ENCODE results near the gene C1orf35. TPM values are rescaled to one million over a fixed set of nuclear protein-coding genes. Genes with fewer than 3 reads are reported as not detected.
"Not testable (repeated sequence)": the region's sequence is repeated elsewhere in the genome, so short reads cannot be mapped to it uniquely, and the experiment has no call there.

Gene C1orf35
- total RNA-seq, 2 donors from 2014 or later = 4.5 to 4.9 TPM

DNA sequence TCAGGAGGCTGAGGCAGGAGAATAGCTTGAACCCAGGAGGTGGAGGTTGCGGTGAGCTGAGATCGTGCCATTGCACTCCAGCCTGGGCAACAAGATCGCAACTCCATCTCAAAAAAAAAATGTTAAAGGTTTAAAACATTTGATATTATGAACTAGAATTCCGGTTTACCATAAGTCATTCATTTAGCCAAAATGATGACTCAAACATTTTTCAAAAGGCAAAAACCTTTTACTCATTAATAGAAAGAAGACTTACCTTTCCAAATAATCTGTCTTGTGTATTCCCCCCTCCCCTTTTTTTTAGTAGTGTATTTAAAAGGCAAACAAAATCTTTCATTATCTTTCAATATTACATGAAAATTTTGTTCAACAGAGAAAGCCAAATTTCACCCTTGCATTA is 14.2 kb upstream of the C1orf35 start:
- TF ChIP-seq, protein P1, sequence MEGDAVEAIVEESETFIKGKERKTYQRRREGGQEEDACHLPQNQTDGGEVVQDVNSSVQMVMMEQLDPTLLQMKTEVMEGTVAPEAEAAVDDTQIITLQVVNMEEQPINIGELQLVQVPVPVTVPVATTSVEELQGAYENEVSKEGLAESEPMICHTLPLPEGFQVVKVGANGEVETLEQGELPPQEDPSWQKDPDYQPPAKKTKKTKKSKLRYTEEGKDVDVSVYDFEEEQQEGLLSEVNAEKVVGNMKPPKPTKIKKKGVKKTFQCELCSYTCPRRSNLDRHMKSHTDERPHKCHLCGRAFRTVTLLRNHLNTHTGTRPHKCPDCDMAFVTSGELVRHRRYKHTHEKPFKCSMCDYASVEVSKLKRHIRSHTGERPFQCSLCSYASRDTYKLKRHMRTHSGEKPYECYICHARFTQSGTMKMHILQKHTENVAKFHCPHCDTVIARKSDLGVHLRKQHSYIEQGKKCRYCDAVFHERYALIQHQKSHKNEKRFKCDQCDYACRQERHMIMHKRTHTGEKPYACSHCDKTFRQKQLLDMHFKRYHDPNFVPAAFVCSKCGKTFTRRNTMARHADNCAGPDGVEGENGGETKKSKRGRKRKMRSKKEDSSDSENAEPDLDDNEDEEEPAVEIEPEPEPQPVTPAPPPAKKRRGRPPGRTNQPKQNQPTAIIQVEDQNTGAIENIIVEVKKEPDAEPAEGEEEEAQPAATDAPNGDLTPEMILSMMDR (IDR thresholded peaks at IDR 0.05) = no peak
- Histone ChIP-seq H3K9me3 (no peaks in the 10 kb centered on the region), H3K27me3 (no peaks in the 10 kb centered on the region), H3K27ac (no peak overlapping the region), H3K4me3 (no peak overlapping the region), H3K4me1 (no peaks in the 10 kb centered on the region), H3K36me3 (no peaks in the 10 kb centered on the region)
- DNase-seq (ENCODE audit: low spot score) = no peak

DNA sequence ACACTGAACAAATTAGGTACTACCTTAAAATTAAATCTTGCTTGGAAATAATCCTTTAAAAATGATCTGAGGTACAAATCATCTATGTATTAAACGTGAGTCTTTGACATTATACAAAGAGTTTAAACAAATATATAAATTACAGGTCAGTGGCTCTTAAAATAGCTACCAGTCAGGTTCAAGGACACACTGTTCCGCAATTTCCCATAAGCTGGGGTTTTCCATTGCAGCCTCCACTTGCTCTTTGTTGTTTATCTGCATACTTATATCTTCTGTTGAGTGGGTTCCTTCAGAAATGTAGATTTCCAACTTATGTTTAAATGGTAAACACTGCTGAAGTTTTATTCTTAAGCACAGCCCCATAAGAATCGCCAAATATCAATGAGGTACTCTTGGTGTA is 11.7 kb upstream of the C1orf35 start:
- Histone ChIP-seq H3K36me3 (no peaks in the 10 kb centered on the region), H3K4me3 (no peak overlapping the region), H3K4me1 (peaks cover 0 to 7% of the 10 kb centered on the region in 2 donors), H3K27ac (no peak overlapping the region), H3K27me3 (no peaks in the 10 kb centered on the region), H3K9me3 (no peaks in the 10 kb centered on the region)
- TF ChIP-seq, protein P1 (IDR thresholded peaks at IDR 0.05) = no peak
- DNase-seq (ENCODE audit: low spot score) = no peak

DNA sequence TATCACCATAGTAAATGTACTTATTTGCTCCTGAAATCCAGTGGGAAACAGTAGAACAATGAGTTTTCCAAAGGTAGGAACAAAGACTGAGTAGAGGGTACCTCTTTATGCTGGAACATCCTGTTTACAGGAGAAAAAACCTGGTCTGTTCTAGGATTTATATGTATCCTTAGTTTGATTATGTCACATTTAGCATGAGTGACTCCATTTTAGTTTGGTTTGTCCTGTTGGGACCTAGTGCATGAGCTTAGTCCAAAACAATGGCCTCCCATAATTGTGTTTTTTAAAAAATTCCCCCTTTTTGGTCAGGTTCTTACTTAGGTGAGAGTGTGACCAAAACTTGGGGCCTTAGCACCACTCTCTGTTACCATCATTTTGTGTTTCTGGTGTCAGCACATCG is 9.5 kb upstream of the C1orf35 start:
- no peak overlapping the region for H3K27ac ChIP-seq
- H3K4me1 ChIP-seq = peaks cover 0 to 20% of the 10 kb centered on the region in 2 donors
- H3K9me3 ChIP-seq = no peaks in the 10 kb centered on the region
- H3K27me3 ChIP-seq = no peaks in the 10 kb centered on the region
- no peak overlapping the region for H3K4me3 ChIP-seq
- H3K36me3 ChIP-seq = peaks cover 1% of the 10 kb centered on the region
- no peak for DNase-seq (ENCODE audit: low spot score)
- TF ChIP-seq, protein P1 (IDR thresholded peaks at IDR 0.05) = no peak

DNA sequence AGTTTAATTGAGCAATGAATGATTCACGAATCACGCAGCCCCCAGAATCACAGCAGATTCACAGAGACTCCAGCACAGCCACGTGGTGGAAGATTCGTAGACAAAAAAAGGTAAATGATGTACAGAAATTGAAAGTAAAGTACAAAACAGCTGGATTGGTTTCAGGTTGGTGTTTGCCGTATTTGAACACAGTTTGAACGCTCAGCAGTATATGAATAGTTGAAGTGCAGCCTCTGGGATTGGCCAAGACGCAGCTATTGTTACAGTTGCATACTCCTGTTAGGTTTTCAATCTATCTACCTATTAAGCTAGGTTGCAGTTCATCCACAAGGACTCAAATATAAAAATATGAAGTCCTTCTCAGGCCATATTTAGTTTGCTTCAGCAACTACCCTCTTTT is 9.0 kb upstream of the C1orf35 start:
- DNase-seq (ENCODE audit: low spot score) = no peak
- TF ChIP-seq, protein P1 (IDR thresholded peaks at IDR 0.05) = no peak

DNA sequence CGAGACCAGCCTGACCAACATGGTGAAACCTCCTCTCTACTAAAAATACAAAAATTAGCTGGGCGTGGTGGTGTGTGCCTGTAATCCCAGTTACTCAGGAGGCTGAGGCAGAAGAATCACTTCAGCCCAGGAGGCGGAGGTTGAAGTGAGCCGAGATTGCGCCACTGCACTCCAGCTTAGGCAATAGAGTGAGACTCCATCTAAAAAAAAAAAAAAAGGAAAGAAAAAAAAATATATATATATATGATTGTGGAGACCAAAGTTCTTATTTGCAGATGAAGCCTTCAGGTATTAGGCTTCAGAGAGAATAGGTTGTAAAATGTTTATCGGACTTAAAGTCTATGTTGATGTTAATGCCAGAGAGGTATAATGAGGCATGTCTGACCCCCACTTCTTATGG is 8.2 kb upstream of the C1orf35 start:
- not testable (repeated sequence) for H3K4me3 ChIP-seq; H3K27me3 ChIP-seq; H3K36me3 ChIP-seq; DNase-seq (ENCODE audit: low spot score); H3K27ac ChIP-seq; H3K9me3 ChIP-seq
- peaks cover 0 to 20% of the 10 kb centered on the region in 2 donors for H3K4me1 ChIP-seq

More for the DNA sequence above, 9.0 kb upstream of the C1orf35 start:
- H3K4me3 ChIP-seq = no peak overlapping the region
- peaks cover 0 to 20% of the 10 kb centered on the region in 2 donors for H3K4me1 ChIP-seq
- peaks cover 4% of the 10 kb centered on the region for H3K36me3 ChIP-seq
- H3K9me3 ChIP-seq = no peaks in the 10 kb centered on the region
- no peak overlapping the region for H3K27ac ChIP-seq
- no peaks in the 10 kb centered on the region for H3K27me3 ChIP-seq

DNA sequence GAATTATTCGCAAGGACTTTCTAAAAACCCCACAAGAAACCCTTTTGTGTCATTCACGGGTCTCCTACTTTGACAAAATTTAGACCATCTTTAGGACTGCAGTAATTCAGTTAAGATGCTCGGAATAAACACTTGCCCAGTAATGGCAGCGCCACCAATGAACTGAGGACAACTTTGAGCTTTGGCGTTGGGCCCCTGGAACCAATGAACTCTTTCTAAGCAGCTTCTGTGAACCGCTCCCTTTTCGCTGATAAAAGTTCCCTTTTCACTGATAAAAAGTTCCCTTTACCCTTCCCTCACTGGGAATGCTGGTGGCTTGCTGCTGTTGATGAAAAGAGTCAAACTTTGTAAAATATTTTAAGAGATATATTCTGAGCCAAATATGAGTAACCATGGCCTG is 7.4 kb upstream of the C1orf35 start:
- Histone ChIP-seq H3K4me3 (no peak overlapping the region), H3K27me3 (no peaks in the 10 kb centered on the region), H3K36me3 (peaks cover 14% of the 10 kb centered on the region), H3K27ac (peak overlapping the region; percentile 91 to 96), H3K9me3 (no peaks in the 10 kb centered on the region), H3K4me1 (peaks cover 0 to 20% of the 10 kb centered on the region in 2 donors)
- TF ChIP-seq, protein P1 (IDR thresholded peaks at IDR 0.05) = no peak
- no peak for DNase-seq (ENCODE audit: low spot score)
